ENCODE results near the gene ZFYVE28.

DNA sequence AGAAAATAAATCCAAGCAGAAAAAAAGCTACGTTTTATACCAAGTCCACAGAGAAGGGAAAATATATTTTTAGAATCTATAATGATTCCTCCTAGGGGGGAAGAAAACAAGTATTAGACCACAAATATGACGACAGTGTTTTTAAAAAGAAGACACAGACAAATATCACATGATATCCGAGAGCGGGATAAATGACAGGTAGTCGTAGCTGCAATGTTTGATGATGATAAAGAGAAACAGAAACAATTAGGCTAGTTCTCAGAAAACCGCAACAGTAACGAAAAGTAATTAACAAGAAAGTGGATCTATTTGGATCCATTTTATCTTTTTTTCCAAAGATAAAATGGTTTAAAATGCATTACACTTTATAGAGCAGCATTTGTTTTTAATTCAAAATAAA lies 177.4 kb downstream of the ZFYVE28 start:
- TF ChIP-seq, protein P1, sequence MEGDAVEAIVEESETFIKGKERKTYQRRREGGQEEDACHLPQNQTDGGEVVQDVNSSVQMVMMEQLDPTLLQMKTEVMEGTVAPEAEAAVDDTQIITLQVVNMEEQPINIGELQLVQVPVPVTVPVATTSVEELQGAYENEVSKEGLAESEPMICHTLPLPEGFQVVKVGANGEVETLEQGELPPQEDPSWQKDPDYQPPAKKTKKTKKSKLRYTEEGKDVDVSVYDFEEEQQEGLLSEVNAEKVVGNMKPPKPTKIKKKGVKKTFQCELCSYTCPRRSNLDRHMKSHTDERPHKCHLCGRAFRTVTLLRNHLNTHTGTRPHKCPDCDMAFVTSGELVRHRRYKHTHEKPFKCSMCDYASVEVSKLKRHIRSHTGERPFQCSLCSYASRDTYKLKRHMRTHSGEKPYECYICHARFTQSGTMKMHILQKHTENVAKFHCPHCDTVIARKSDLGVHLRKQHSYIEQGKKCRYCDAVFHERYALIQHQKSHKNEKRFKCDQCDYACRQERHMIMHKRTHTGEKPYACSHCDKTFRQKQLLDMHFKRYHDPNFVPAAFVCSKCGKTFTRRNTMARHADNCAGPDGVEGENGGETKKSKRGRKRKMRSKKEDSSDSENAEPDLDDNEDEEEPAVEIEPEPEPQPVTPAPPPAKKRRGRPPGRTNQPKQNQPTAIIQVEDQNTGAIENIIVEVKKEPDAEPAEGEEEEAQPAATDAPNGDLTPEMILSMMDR (IDR thresholded peaks at IDR 0.05): no peak
- no peak for TF ChIP-seq POLR2A (IDR thresholded peaks at IDR 0.05)

Measured in Peyer's patch (tissue), 4 donors.